ENCODE data around the gene CNTN1.

DNA sequence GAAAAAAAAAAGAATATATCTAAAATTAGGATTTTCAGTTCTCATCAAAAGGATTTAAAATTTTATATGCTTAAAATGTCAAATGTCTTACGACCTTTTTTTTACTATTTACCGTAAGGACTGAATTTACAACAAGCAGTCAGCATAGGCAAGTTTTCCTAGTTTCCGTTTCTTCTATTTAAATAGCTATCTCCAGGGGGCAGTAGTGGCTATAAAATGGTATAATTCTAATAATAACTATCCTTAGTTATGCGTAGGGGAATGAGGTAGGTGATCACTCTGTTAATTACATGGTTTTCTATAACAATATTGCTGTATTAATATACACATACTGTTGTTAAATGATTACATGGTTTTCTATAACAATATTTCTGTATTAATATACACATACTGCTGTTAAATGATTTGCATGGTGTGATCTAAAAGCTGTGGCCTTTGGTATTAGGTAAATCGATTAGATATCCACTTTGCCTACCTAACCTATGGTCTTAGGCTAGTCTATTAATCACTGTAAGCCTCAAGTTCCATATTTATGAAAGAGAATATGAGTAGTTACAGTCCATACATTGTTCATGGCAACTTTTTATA, 278.2 kb downstream of the CNTN1 start:
- TF ChIP-seq PRDM4 (tag by site-specific recombination; IDR thresholded peaks at IDR 0.05) (no peak), MYNN (tag by site-specific recombination; IDR thresholded peaks at IDR 0.05; ENCODE audit: borderline replicate concordance) (no peak), ZNF24 (tag by site-specific recombination; IDR thresholded peaks at IDR 0.05) (no peak), ZNF302 (tag by site-specific recombination; IDR thresholded peaks at IDR 0.05; ENCODE audit: low read depth) (no peak), CTCF (tag by site-specific recombination; IDR thresholded peaks at IDR 0.05) (no peak), ZBTB21 (tag by site-specific recombination; IDR thresholded peaks at IDR 0.05) (no peak), ZNF423 (tag by site-specific recombination; IDR thresholded peaks at IDR 0.05) (no peak), ZNF837 (tag by site-specific recombination; IDR thresholded peaks at IDR 0.05) (no peak), YY1 (tag by site-specific recombination; IDR thresholded peaks at IDR 0.05) (no peak), ZNF274 (IDR thresholded peaks at IDR 0.05; ENCODE audit: low read length) (no peak), ZNF274 (tag by site-specific recombination; IDR thresholded peaks at IDR 0.05; ENCODE audit: borderline replicate concordance) (no peak), ZNF529 (tag by site-specific recombination; IDR thresholded peaks at IDR 0.05; ENCODE audit: insufficient replicate concordance) (no peak)
- TF ChIP-seq, protein P1, sequence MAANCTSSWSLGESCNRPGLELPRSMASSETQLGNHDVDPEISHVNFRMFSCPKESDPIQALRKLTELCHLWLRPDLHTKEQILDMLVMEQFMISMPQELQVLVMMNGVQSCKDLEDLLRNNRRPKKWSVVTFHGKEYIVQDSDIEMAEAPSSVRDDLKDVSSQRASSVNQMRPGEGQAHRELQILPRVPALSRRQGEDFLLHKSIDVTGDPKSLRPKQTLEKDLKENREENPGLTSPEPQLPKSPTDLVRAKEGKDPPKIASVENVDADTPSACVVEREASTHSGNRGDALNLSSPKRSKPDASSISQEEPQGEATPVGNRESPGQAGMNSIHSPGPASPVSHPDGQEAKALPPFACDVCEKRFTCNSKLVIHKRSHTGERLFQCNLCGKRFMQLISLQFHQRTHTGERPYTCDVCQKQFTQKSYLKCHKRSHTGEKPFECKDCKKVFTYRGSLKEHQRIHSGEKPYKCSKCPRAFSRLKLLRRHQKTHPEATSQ (tag by site-specific recombination; IDR thresholded peaks at IDR 0.05): no peak

All from HEK293 (cell line).